GM12874 (cell line): ENCODE data around the gene CCDC9B.

ENCODE experiments used
- CTCF ChIP-seq: IDR thresholded peaks from 2 replicates; pipeline ENCODE4 v1.5.1; 2011; ENCODE audit warnings: low read depth, mild to moderate bottlenecking, control low read depth, low read length, moderate library complexity; ENCODE audit not compliant: insufficient read depth

The CCDC9B gene

GRCh38 chr15:40343512-40343911, 2.8 kb upstream of the CCDC9B start:
- TF ChIP-seq CTCF = no peak

DNA sequence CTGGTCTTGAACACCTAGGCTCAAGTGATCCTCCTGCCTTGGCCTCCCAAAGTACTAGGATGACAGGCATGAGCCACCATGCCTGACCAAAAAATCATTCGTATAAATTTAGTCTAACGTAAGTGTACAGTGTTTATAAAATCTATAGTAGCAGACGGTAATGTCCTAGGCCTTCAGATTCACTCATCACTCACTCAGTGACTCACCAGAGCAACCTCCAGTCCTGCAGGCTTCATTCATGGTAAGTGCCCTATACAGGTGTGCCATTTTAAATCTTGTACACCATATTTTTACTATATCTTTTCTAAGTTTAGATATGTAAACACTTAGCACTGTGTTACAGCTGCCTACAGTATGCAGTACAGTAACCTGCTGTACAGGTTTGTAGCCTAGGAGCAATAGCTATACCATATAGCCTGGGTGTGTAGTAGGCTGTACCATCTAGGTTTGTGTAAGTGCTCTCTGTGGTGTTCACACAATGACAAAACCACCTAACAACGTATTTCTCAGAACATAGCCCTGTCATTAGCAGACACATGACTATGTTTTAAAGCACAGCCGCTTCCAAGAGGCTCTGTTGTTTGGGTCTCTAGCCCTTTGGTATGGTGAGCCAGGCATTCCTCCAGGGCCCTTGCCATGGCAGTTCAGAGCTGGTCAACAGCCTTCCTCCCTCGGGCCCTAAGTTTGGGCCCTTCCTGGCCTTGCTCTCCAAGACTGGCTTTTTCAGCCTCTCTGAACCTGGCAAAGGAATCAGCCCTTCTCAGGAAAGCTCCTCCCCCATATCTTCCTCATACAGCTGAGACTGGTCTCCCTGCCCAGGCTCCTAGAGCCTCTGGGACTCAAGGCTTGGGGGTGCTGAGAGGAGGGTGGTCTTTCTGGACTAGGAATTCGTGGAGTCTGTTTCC, 1.9 kb upstream of the CCDC9B start:
- no peak for TF ChIP-seq CTCF

GRCh38 chr15:40340038-40340739, 550 bp downstream of the CCDC9B start:
- TF ChIP-seq CTCF = no peak

- 0 out of 2 replicates have a peak, but pooled peaks have one; percentile 5 for TF ChIP-seq CTCF
Measured at GRCh38 chr15:40339621-40339945, 1.2 kb downstream of the CCDC9B start.

GRCh38 chr15:40338921-40339620, 1.7 kb downstream of the CCDC9B start:
- no peak for TF ChIP-seq CTCF

DNA sequence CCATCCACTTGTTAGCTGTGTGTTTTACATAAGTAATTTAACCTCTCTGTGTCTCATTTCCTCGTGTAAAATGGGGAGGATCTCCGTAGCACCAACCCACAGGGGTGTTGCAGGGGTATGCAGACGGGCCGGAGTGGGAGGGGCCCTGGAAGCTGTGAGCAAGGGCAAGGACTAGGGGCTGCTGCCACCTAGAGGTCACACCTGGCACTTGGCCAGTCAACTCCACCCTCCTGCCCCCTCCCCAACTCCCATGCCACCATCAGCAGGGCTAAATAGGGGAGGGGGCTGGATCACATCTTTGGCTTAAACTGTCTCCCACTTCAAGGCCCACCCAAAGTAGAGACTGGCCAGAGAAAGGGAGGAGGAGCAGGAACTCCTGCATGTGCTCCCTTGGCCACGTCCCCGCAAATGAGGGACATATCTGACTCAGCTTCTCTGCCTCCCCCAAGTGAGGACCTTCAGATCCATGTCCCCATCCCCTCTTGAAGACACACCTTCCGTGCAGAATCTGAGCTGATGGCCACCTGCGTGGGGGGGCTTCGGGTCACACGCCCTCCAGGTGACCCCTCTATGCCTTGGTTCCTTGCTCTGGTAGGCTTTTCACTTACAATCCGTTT, 2.6 kb downstream of the CCDC9B start:
- TF ChIP-seq CTCF = peak; percentile 94

GRCh38 chr15:40337597-40337996, 3.1 kb downstream of the CCDC9B start:
- no peak for TF ChIP-seq CTCF
